GM12801 (cell line): ENCODE data around the gene CBR1.

Experiments used
- TF ChIP-seq, protein P1 (sequence below): IDR thresholded peaks from one replicate; pipeline ENCODE4 v1.5.1; 2011; ENCODE audit warnings: control low read depth; ENCODE audit not compliant: insufficient read length; ENCODE audit errors: extremely low read depth

The CBR1 gene

DNA sequence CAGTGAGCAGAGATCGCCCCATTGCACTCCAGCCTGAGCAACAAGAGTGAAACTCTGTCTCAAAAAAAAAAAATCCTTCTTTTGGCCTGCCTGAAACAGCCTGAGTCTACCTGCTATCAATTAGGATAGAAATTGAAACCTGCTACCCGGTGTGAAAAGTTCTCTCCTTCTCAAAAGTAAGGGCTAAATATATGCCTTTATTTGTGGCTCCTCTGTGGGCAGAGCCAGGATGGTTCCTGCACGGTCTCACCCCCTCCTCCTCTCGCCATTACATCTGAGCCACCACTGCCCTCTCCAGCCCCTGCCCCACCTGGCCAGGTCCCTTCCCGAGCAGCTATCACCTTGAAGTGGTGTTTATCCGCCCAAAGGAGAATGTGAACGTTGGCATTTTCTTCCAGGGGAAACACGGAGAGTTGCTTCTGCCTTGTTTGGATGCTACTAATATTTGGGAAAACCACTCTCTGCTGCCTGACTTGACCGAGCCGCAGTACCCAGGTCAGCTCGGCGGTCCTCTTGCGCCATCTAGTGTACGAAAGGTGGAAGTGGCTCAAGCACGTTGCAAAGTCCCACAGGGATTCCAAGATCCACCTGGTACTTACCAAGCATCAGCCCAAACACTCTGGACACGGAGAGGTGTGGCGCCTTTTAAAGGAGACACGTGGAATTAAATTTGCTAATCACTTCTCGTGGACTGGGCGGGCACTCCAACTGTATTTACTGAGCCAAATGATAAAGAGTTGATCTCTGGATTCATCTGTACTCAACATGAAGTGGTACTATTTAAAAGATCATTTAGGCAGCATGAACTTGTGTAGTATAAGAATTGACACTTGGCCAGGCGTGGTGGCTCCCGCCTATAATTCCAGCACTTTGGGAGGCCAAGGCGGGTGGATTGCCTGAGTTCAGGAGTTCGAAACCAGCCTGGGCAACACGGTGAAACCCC lies 41.4 kb upstream of the CBR1 start:
- TF ChIP-seq, protein P1, sequence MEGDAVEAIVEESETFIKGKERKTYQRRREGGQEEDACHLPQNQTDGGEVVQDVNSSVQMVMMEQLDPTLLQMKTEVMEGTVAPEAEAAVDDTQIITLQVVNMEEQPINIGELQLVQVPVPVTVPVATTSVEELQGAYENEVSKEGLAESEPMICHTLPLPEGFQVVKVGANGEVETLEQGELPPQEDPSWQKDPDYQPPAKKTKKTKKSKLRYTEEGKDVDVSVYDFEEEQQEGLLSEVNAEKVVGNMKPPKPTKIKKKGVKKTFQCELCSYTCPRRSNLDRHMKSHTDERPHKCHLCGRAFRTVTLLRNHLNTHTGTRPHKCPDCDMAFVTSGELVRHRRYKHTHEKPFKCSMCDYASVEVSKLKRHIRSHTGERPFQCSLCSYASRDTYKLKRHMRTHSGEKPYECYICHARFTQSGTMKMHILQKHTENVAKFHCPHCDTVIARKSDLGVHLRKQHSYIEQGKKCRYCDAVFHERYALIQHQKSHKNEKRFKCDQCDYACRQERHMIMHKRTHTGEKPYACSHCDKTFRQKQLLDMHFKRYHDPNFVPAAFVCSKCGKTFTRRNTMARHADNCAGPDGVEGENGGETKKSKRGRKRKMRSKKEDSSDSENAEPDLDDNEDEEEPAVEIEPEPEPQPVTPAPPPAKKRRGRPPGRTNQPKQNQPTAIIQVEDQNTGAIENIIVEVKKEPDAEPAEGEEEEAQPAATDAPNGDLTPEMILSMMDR = peak; percentile 74

DNA sequence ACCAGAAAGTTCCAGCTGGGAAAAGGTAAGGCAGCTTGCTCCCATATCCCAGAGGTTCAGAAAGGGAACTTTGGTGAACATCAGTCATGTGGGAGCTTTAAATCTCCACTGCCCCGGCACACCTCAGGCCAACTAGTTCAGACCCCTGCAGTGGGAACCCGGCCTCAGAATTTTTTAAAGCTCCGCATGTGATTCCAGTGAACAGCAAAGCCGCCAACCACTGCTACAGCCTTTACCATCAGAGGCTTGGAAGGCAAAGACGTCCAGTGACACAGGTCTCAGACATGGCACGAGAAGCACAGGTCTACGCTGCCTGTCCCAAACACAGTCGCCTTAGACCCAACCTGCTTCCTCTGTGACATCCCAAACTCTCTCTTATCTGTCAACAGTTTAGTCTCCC lies 40.5 kb upstream of the CBR1 start:
- TF ChIP-seq, protein P1 = no peak

DNA sequence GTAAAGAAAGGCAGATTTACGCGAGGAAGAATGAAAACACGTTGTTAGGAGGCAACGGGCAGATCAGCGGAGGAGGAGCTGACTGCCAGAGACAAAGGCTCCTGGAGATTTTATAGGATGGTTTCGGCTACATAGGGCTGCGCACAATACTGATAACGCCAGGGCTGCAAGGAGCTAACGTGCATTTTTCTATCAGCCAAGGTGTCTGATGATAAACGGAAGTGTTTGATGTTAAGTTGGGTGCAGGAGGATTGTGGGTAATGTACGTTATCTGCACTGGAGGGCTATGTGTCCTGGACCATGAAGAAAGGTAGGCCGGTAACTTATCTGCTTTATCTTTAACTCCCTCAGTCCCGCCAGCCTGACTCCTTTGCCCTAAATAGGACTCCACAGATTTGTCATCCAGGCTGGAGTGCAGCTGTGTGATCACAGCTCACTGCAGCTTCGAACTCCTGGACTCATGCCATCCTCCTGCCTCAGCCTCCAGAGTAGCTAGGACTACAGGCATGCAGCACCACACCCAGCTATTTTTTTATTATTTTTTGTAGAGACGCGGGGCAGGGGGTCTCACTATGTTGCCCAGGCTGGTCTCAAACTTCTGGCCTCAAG lies 39.1 kb upstream of the CBR1 start:
- TF ChIP-seq, protein P1 = no peak

DNA sequence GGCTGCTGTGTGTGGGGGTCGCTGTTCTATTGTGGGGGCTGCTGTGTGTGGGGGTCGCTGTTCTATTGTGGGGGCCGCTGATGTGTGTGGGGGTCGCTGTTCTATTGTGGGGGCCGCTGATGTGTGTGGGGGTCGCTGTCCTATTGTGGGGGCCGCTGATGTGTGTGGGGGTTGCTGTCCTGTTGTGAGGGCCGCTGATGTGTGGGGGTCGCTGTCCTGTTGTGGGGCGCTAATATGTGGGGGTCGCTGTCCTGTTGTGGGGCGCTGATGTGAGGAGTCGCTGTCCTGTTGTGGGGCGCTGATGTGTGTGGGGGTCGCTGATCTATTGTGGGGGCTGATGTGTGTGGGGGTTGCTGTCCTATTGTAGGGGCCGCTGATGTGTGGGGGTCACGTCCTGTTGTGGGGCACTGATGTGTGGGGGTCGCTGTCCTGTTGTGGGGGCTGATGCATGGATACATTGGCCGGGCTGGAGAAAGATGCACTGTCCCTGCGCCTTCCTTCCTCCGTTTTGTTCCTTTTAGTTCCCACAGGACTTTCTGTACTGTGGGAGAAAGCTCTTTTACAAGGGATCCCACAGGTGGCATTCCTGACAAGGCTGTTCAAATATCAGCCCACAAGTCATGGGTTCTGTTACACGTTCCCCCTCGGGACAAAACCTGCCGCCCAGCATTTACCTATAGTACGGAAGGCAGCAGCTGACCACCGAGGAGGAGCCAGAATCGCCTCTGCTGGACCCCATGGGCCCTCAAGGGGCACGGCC lies 37.0 kb upstream of the CBR1 start:
- TF ChIP-seq, protein P1 = no peak

DNA sequence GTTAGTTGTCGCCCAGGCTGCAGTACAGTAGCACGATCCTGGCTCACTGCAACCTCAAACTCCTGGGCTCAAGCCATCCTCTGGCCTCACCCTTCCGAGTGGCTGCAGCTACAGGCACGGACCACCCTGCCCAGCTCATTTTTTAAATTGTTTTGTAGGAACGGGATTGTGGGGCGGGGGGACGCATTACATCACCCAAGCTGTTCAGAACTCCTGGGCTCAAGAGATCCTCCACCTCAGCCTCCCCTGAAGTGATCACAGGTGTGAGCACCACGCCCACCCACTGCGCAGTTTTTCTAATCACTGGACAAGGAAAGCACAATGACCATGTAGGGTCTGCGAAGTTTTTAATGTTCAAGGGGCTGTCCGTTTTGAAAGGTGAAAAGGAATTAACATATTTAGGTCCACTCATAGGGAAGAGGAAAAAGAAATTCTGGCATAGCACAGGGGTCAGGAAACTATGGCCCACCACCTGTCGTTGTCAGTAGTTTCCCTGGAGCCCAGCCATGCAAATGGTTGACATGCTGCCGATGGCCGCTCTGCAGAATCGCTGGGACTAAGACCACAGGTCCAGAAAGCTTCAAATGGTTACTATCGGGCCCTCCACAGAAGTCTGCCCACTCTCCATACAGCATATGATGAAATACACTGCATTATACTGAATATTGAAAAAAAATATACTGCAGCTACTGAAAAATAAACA lies 35.5 kb upstream of the CBR1 start:
- TF ChIP-seq, protein P1 = no peak

DNA sequence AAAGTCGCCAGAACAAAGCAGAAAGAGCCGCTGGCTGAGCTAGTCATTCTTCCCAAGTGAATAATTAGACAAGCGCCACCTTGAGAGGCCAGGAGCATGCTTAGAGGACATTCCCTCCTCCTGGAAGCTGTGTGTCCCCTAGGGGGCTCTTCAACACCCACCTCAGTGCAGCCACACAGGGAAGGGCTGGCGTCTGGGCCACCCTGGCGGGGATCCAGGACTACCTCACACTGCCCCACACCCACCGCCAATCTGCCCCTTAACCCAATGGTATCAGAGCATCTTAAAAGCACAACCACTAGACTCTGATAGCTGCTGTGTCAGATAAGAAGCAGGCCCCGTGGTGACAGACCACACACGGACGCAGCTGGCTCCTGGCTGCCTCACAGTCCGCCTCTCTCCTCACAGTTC lies 34.4 kb upstream of the CBR1 start:
- TF ChIP-seq, protein P1 = no peak
